Endothelial cell of umbilical vein (primary cell): ENCODE data around the gene EREG. TPM values are rescaled to one million over a fixed set of nuclear protein-coding genes. Genes with fewer than 3 reads are reported as not detected.

Experiments
- BruUV-seq: library from RNA; stranded (reverse); fragments of 400-500 nt; replicated peaks from 2 replicates; lab custom pipeline; 2021; lab: Mats Ljungman, UMichigan
- CTCF ChIA-PET: fragments of 300-600, 350-600 bp; sonication (Branson Sonifier 250); formaldehyde crosslinking; loops from one replicate; lab custom pipeline; 2021; ENCODE audit warnings: antibody characterized with exemption, inconsistent platforms; lab: Charles Lee
- POLR2A ChIA-PET: fragments of 300-600, 350-600 bp; sonication (Branson Sonifier 250); formaldehyde crosslinking; loops from one replicate; lab custom pipeline; 2021; ENCODE audit warnings: antibody characterized with exemption, inconsistent platforms; lab: Charles Lee
- DNase-seq: peaks from one replicate; pipeline ENCODE4 v3.0.0-alpha.2; 2011; ENCODE audit warnings: low read depth, low spot score
- FAIRE-seq: peaks from 2 replicates; lab custom pipeline; 2011; peaks lifted over from hg19 to GRCh38; lab: Jason Lieb, UNC
- H2AFZ ChIP-seq: 2 replicates; pipeline ENCODE4 v1.6.0; 2012; ENCODE audit warnings: low read depth, low read length, control low read depth, inconsistent platforms
- H3K27ac ChIP-seq: 2 replicates; pipeline ENCODE4 v1.5.1; 2011; ENCODE audit warnings: low read depth, mild to moderate bottlenecking, control low read depth, low read length, moderate library complexity; ENCODE audit not compliant: insufficient read depth
- H3K27me3 ChIP-seq, 2 experiments: 2 replicates each; pipeline versions ENCODE4 v1.6.0 to v1.6.1; 2011; ENCODE audit warnings: low read length in 2 of 2, mixed read lengths in 1 of 2; ENCODE audit not compliant: control insufficient read depth in 2 of 2, insufficient read depth in 2 of 2
- H3K36me3 ChIP-seq, 2 experiments: 2 replicates in 1 of 2; 3 replicates in 1 of 2; pipeline ENCODE4 v1.5.1; 2011; ENCODE audit warnings: low read length in 2 of 2, mild to moderate bottlenecking in 1 of 2, moderate library complexity in 1 of 2; ENCODE audit not compliant: control insufficient read depth in 2 of 2, insufficient read depth in 2 of 2; ENCODE audit errors: extremely low read depth in 1 of 2
- H3K4me1 ChIP-seq: 3 replicates; pipeline ENCODE4 v1.5.1; 2011; ENCODE audit warnings: mild to moderate bottlenecking, low read length; ENCODE audit not compliant: control insufficient read depth, insufficient read depth; ENCODE audit errors: extremely low read depth
- H3K4me2 ChIP-seq: 2 replicates; pipeline ENCODE4 v1.6.1; 2011; ENCODE audit warnings: low read length, control low read depth, mixed read lengths; ENCODE audit not compliant: insufficient read depth
- H3K4me3 ChIP-seq, 3 experiments: fragments of 200-600 bp in 1 of 3; sonication (generic), shearing (Covaris generic) in 1 of 3; replicated peaks in 1 of 3; 2 replicates each; pipeline ENCODE4 v1.5.1; 2011 to 2016; ENCODE audit warnings: control low read depth in 3 of 3, low read length in 3 of 3, mild to moderate bottlenecking in 2 of 3, inconsistent platforms in 1 of 3, low read depth in 1 of 3, moderate library complexity in 1 of 3; ENCODE audit not compliant: insufficient read depth in 1 of 3
- H3K79me2 ChIP-seq: 2 replicates; pipeline ENCODE4 v1.6.0; 2012; ENCODE audit warnings: low read length, inconsistent platforms; ENCODE audit not compliant: control insufficient read depth, insufficient read depth
- H3K9ac ChIP-seq: replicated peaks from 2 replicates; pipeline ENCODE3; 2011; ENCODE audit warnings: low read length, control low read depth; ENCODE audit not compliant: insufficient read depth; ENCODE audit errors: extremely low read depth
- H3K9me1 ChIP-seq: replicated peaks from 3 replicates; pipeline ENCODE4 v1.6.0; 2011; ENCODE audit warnings: mild to moderate bottlenecking, low read length; ENCODE audit not compliant: control insufficient read depth, insufficient read depth; ENCODE audit errors: extremely low read depth
- H3K9me3 ChIP-seq: replicated peaks from 2 replicates; pipeline ENCODE4 v1.5.1; 2012; ENCODE audit warnings: low read length, inconsistent platforms; ENCODE audit not compliant: control insufficient read depth, insufficient read depth
- H4K20me1 ChIP-seq: replicated peaks from 2 replicates; pipeline ENCODE3; 2011; ENCODE audit warnings: mild to moderate bottlenecking, low read length; ENCODE audit not compliant: control insufficient read depth, insufficient read depth; ENCODE audit errors: extremely low read depth
- EZH2 ChIP-seq: IDR thresholded peaks from 2 replicates; pipeline ENCODE4 v1.6.1; 2012; ENCODE audit warnings: borderline replicate concordance, low read depth, mild to moderate bottlenecking, moderate library complexity, low read length, inconsistent platforms; ENCODE audit not compliant: severe bottlenecking
- FOS ChIP-seq: IDR thresholded peaks from 2 replicates; pipeline ENCODE4 v1.6.1; 2011; ENCODE audit warnings: mild to moderate bottlenecking, low read length, moderate library complexity, borderline replicate concordance; ENCODE audit not compliant: insufficient read depth
- GATA2 ChIP-seq: IDR thresholded peaks from 2 replicates; pipeline ENCODE4 v1.7.0; 2011; ENCODE audit warnings: low read depth, mild to moderate bottlenecking, moderate library complexity, mixed read lengths, low read length; ENCODE audit not compliant: insufficient read length, insufficient read depth
- JUN ChIP-seq: IDR thresholded peaks from 2 replicates; pipeline ENCODE4 v1.6.1; 2011; ENCODE audit warnings: borderline replicate concordance, low read depth; ENCODE audit not compliant: insufficient read length, insufficient read depth
- MYC ChIP-seq: IDR thresholded peaks from one replicate; pipeline ENCODE4 v1.6.1; 2011; ENCODE audit warnings: mild to moderate bottlenecking, low read depth, low read length
- POLR2A ChIP-seq: IDR thresholded peaks from 2 replicates; pipeline ENCODE4 v1.6.1; 2012; ENCODE audit warnings: low read depth, mild to moderate bottlenecking, control low read depth, low read length
- POLR2AphosphoS5 ChIP-seq: IDR thresholded peaks from 2 replicates; pipeline ENCODE4 v1.6.1; 2012; ENCODE audit warnings: low read depth, mild to moderate bottlenecking, control low read depth, low read length, moderate library complexity; ENCODE audit not compliant: insufficient read depth
- dilution Hi-C: fragments of 300-500 bp; cut with MboI; formaldehyde crosslinking; loops from one replicate; pipeline ENCODE4 v1.15.0; 2019; ENCODE audit warnings: low sequenced_read_pairs; ENCODE audit not compliant: extremely low pct_ligation_motif_present
- intact Hi-C: fragments of 100-400 bp; cut with micrococcal nuclease; formaldehyde crosslinking; loops from one replicate; pipeline ENCODE4 v1.10.0; 2022
- polyA plus RNA-seq, 4 experiments: library from polyadenylated mRNA; depleted of rRNA in 3 of 4; stranded (reverse) in 3 of 4; unstranded in 1 of 4; fragments of >200 nt; gene quantifications; 2 replicates each; pipeline versions ENCODE4 v1.2.1 to v1.2.3, GENCODE V29; 2011 to 2012; ENCODE audit warnings: missing spikeins in 1 of 4
- total RNA-seq: library from RNA; stranded (reverse); gene quantifications from 2 replicates; pipeline ENCODE4 v1.2.3, GENCODE V29; 2021
- TF ChIP-seq, protein P1 (sequence below): IDR thresholded peaks from 2 replicates; pipeline ENCODE4 v1.6.1; 2011; ENCODE audit not compliant: insufficient read depth, insufficient read length
- TF ChIP-seq, protein P2 (sequence below), 2 donors: IDR thresholded peaks; 1 replicate in 1 of 2; 2 replicates in 1 of 2; pipeline ENCODE4 v1.5.1; 2011; ENCODE audit warnings: low read length in 2 of 2, mild to moderate bottlenecking in 2 of 2, moderate library complexity in 2 of 2, control low read depth in 1 of 2, inconsistent platforms in 1 of 2, low read depth in 1 of 2; ENCODE audit not compliant: insufficient read depth in 1 of 2; ENCODE audit errors: extremely low read depth in 1 of 2

The EREG gene
- total and polyA plus RNA-seq, 2 donors (not counting 3 experiments of a cell fraction or from before 2014, with no cell fraction given), result not detected

DNA sequence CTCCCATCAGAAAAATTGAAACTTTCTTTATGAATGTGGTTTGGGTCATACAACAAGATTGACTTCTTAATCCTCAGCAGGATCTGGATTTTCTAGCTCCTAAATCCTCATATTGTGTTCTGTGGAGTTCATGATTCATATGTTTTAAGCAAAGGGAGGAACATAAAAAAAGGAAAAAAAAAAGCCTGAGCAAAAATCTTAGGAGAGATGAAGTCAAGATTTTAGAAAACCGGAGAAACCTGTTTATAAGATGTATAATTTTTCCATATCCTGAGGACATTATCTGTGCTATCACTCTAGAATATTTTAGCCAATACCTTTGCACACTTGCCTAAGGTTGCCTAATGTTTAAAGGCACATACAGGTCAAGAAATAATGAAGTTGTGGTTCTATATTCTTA lies 7.0 kb upstream of the EREG start:
- DNase-seq (no peak), FAIRE-seq (no peak)
- Histone ChIP-seq H3K4me2 (no peak overlapping the region), H3K4me1 (no peaks in the 10 kb centered on the region), H3K79me2 (no peaks in the 10 kb centered on the region), H3K36me3 (no peaks in the 10 kb centered on the region), H2AFZ (no peak overlapping the region), H3K27ac (no peak overlapping the region), H3K9ac (no peak overlapping the region), H4K20me1 (no peaks in the 10 kb centered on the region), H3K9me1 (no peaks in the 10 kb centered on the region), H3K4me3 (no peak overlapping the region), H3K9me3 (no peaks in the 10 kb centered on the region), H3K27me3 (no peaks in the 10 kb centered on the region)
- no TSS peak for BruUV-seq
- TF ChIP-seq, protein P1, sequence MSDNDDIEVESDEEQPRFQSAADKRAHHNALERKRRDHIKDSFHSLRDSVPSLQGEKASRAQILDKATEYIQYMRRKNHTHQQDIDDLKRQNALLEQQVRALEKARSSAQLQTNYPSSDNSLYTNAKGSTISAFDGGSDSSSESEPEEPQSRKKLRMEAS, result no peak
- TF ChIP-seq GATA2 (no peak), MYC (no peak), POLR2A (no peak), JUN (no peak), POLR2AphosphoS5 (no peak), FOS (no peak), EZH2 (no peak)
- intact Hi-C loops, result loop anchor here (1.0 kb wide), 1 partner anchor 7 kb away; the partner anchor contains the start of gene EREG
- POLR2A ChIA-PET, result no interaction called here
- CTCF ChIA-PET, result no interaction called here
- dilution Hi-C loops, result no loop called here

DNA sequence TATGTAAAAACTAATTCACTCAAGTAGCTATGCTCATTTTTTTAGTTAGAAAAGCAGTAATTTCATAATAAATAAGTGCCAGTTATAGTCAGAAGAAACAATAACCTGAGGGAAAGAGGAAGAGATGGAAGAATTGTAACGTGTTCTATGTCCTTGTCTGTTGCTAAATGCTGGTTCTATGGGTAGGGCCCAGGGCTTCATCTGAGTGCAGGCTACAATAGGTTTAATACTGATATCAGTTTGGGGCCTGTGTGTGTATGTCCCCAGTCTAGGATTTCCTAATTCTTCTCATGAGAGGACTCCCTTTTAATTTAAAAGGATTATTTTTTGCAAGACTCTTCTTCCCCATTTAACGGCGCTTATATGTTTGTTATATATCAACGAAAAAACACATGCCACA lies 3.3 kb upstream of the EREG start:
- Histone ChIP-seq H3K27me3 (no peaks in the 10 kb centered on the region), H3K36me3 (no peaks in the 10 kb centered on the region), H3K9me3 (no peaks in the 10 kb centered on the region), H3K79me2 (no peaks in the 10 kb centered on the region), H3K27ac (no peak overlapping the region), H3K4me1 (no peaks in the 10 kb centered on the region), H3K9ac (no peak overlapping the region), H2AFZ (no peak overlapping the region), H3K9me1 (no peaks in the 10 kb centered on the region), H3K4me2 (no peak overlapping the region), H3K4me3 (no peak overlapping the region), H4K20me1 (no peaks in the 10 kb centered on the region)
- DNase-seq (no peak), FAIRE-seq (no peak)
- no TSS peak for BruUV-seq
- POLR2A ChIA-PET, result no interaction called here
- CTCF ChIA-PET, result interaction anchor here (0.7 to 2.3 kb wide), 2 partner anchors 310 to 314 kb away, joined by 3 to 7 read pairs; no protein-coding TSS in a partner anchor
- intact Hi-C loops (no loop called here), dilution Hi-C loops (no loop called here)
- TF ChIP-seq, protein P2, sequence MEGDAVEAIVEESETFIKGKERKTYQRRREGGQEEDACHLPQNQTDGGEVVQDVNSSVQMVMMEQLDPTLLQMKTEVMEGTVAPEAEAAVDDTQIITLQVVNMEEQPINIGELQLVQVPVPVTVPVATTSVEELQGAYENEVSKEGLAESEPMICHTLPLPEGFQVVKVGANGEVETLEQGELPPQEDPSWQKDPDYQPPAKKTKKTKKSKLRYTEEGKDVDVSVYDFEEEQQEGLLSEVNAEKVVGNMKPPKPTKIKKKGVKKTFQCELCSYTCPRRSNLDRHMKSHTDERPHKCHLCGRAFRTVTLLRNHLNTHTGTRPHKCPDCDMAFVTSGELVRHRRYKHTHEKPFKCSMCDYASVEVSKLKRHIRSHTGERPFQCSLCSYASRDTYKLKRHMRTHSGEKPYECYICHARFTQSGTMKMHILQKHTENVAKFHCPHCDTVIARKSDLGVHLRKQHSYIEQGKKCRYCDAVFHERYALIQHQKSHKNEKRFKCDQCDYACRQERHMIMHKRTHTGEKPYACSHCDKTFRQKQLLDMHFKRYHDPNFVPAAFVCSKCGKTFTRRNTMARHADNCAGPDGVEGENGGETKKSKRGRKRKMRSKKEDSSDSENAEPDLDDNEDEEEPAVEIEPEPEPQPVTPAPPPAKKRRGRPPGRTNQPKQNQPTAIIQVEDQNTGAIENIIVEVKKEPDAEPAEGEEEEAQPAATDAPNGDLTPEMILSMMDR (IDR thresholded peaks at IDR 0.05; ENCODE audit: extremely low read depth in 1 of 2, insufficient read depth in 1 of 2, low read depth in 1 of 2, low read length in 2 of 2), result no peak
- no peak for TF ChIP-seq JUN
- no peak for TF ChIP-seq POLR2A
- no peak for TF ChIP-seq EZH2
- TF ChIP-seq POLR2AphosphoS5, result no peak
- TF ChIP-seq, protein P1, result no peak
